Hepatocyte (in vitro differentiated cells): ENCODE measurements around the gene HUWE1. TPM values are rescaled to one million over a fixed set of nuclear protein-coding genes. Genes with fewer than 3 reads are reported as not detected.

Source experiments
- DNase-seq: peaks from one replicate; pipeline ENCODE4 v3.0.0-alpha.2; 2016; ENCODE audit warnings: low spot score
- H2AFZ ChIP-seq: fragments of 200-600 bp; sonication (generic); 2 replicates; pipeline ENCODE4 v1.6.0; 2016; ENCODE audit warnings: antibody characterized with exemption, mild to moderate bottlenecking
- H3K27ac ChIP-seq: fragments of 200-600 bp; sonication (generic); 2 replicates; pipeline ENCODE4 v1.5.1; 2016; ENCODE audit warnings: mild to moderate bottlenecking
- H3K27me3 ChIP-seq: fragments of 200-600 bp; sonication (generic); 2 replicates; pipeline ENCODE4 v1.6.1; 2016
- H3K36me3 ChIP-seq: fragments of 200-600 bp; sonication (generic); replicated peaks from 2 replicates; pipeline ENCODE4 v1.5.1; 2016; ENCODE audit warnings: low read depth; ENCODE audit not compliant: insufficient read depth
- H3K4me1 ChIP-seq: fragments of 200-600 bp; sonication (generic); 2 replicates; pipeline ENCODE4 v1.5.1; 2016; ENCODE audit warnings: mild to moderate bottlenecking, moderate library complexity; ENCODE audit not compliant: insufficient read depth
- H3K4me2 ChIP-seq: fragments of 200-600 bp; sonication (generic); 2 replicates; pipeline ENCODE4 v1.6.0; 2016
- H3K4me3 ChIP-seq: fragments of 200-600 bp; sonication (generic); 2 replicates; pipeline ENCODE4 v1.5.1; 2016; ENCODE audit warnings: mild to moderate bottlenecking
- H3K79me2 ChIP-seq: fragments of 200-600 bp; sonication (generic); 2 replicates; pipeline ENCODE4 v1.6.0; 2017; ENCODE audit warnings: mild to moderate bottlenecking
- H3K9me2 ChIP-seq: fragments of 200-600 bp; sonication (generic); replicated peaks from 2 replicates; pipeline ENCODE4 v1.6.0; 2017; ENCODE audit warnings: mild to moderate bottlenecking; ENCODE audit not compliant: insufficient read depth
- H3K9me3 ChIP-seq: fragments of 200-600 bp; sonication (generic); 2 replicates; pipeline ENCODE4 v1.5.1; 2016; ENCODE audit warnings: low read depth, mild to moderate bottlenecking
- H4K20me1 ChIP-seq: fragments of 200-600 bp; sonication (generic); 2 replicates; pipeline ENCODE4 v1.6.0; 2016; ENCODE audit warnings: mild to moderate bottlenecking; ENCODE audit not compliant: insufficient read depth, poor library complexity, severe bottlenecking
- CTCF ChIP-seq: fragments of 200-600 bp; sonication (generic); IDR thresholded peaks from 2 replicates; pipeline ENCODE4 v1.5.1; 2016; ENCODE audit warnings: antibody characterized with exemption, mild to moderate bottlenecking; ENCODE audit not compliant: poor library complexity
- EZH2 ChIP-seq: fragments of 200-600 bp; sonication (generic); IDR thresholded peaks from 2 replicates; pipeline ENCODE4 v1.6.1; 2016; ENCODE audit warnings: antibody characterized with exemption, mild to moderate bottlenecking, borderline replicate concordance
- EZH2phosphoT487 ChIP-seq: fragments of 200-600 bp; sonication (generic); IDR thresholded peaks from one replicate; pipeline ENCODE4 v1.6.1; 2018; ENCODE audit warnings: antibody characterized with exemption, mild to moderate bottlenecking, low read depth, moderate library complexity; ENCODE audit not compliant: unreplicated experiment, severe bottlenecking
- WGBS: methylation state at CpG from one replicate; pipeline ENCODE4 v1.1.6; 2016; ENCODE audit warnings: low lambda C conversion rate; ENCODE audit errors: missing lambda C conversion rate; 5-methylcytosine and 5-hydroxymethylcytosine counted together
- polyA plus RNA-seq: library from polyadenylated mRNA; unstranded; fragments of >200 nt; fragmentation: Nextera tagmentation; extraction: Ambion mirVana; gene quantifications from 2 replicates; pipeline ENCODE4 v1.2.1, GENCODE V29; 2016
- total RNA-seq: library from RNA; depleted of rRNA; stranded (reverse); fragments of >200 nt; gene quantifications from 2 replicates; pipeline ENCODE4 v1.2.3, GENCODE V29; 2014

HUWE1 gene
- total and polyA plus RNA-seq, 2 experiments from 2014 or later = 39.2 to 104 TPM

DNA sequence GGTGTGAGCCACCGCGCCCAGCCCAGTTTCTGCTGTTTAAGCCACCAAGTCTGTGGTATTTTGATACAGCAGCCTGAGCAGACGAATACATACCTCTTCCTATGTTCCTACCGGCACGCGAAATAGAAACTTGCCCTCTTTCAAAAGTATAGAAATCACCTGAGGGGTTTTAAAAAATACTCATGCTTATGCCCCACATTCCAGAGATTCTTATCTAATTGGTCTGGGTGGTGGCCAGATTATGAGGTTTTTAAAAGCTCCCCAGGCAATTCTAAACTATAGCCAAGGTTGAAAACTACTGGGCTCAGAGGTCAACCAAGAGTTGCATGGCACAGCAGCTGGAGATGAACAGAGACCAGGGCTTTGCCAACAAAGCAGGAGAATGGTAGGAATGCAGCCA is 24.9 kb upstream of the HUWE1 start:
- Histone ChIP-seq H3K4me1 (no peaks in the 10 kb centered on the region), H3K4me3 (no peak overlapping the region), H3K9me3 (no peaks in the 10 kb centered on the region), H2AFZ (no peak overlapping the region), H3K36me3 (no peaks in the 10 kb centered on the region), H4K20me1 (no peaks in the 10 kb centered on the region), H3K79me2 (no peaks in the 10 kb centered on the region), H3K9me2 (no peaks in the 10 kb centered on the region), H3K27me3 (no peaks in the 10 kb centered on the region), H3K27ac (no peak overlapping the region), H3K4me2 (no peak overlapping the region)
- WGBS = 87% methylated on average over 6 of the region's 6 CpGs
- TF ChIP-seq CTCF (no peak), EZH2 (no peak), EZH2phosphoT487 (no peak)
- no peak for DNase-seq

DNA sequence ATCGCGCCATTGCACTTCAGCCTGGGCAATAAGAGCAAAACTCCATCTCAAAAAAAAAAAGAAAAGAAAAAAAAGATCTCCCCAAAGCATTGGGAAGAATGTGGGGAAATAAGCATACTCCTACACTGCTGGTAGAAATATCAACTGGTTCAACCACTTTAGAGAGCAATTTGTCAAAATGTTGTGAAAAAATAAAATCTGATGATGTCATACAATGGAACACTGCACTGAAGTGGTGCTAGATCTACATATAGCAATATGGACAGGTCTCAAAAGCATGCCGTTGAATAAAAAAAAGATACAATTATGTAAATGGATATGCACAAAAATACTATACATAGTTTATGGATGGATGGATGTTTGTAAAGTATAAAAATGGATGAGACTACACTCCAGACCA is 18.3 kb upstream of the HUWE1 start:
- Histone ChIP-seq H3K4me1 (no peaks in the 10 kb centered on the region), H3K9me2 (no peaks in the 10 kb centered on the region), H3K27ac (no peak overlapping the region), H2AFZ (no peak overlapping the region), H4K20me1 (no peaks in the 10 kb centered on the region), H3K27me3 (no peaks in the 10 kb centered on the region), H3K79me2 (no peaks in the 10 kb centered on the region), H3K9me3 (no peaks in the 10 kb centered on the region), H3K4me3 (no peak overlapping the region), H3K4me2 (no peak overlapping the region), H3K36me3 (no peaks in the 10 kb centered on the region)
- no peak for TF ChIP-seq EZH2
- 94% methylated on average over 3 of the region's 3 CpGs for WGBS
- DNase-seq = no peak

DNA sequence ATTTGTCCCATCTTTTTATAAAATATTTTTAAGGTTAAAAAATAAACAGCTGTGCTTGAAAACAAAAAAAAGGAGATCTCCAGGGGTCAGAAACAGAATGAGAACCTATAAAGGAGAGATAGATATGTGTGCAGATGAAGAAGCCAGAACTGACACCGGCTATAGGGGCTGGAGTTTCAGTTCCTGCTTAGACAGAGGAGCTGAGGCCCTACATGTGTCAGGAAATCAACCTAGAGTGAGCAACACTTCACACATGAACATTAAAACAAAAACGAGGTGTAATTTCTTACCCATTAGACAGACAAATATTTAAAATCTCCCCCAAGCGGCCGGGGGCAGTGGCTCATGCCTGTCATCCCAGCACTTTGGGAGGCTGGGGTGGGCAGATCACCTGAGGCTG is 17.8 kb upstream of the HUWE1 start:
- Histone ChIP-seq H3K27ac (no peak overlapping the region), H3K27me3 (no peaks in the 10 kb centered on the region), H3K4me3 (no peak overlapping the region), H3K79me2 (no peaks in the 10 kb centered on the region), H3K4me1 (no peaks in the 10 kb centered on the region), H3K9me3 (no peaks in the 10 kb centered on the region), H3K4me2 (no peak overlapping the region), H2AFZ (no peak overlapping the region), H3K36me3 (no peaks in the 10 kb centered on the region), H3K9me2 (no peaks in the 10 kb centered on the region), H4K20me1 (no peaks in the 10 kb centered on the region)
- no peak for DNase-seq
- TF ChIP-seq EZH2phosphoT487 = no peak
- TF ChIP-seq EZH2 = no peak
- no peak for TF ChIP-seq CTCF
- 82% methylated on average over 4 of the region's 4 CpGs for WGBS

DNA sequence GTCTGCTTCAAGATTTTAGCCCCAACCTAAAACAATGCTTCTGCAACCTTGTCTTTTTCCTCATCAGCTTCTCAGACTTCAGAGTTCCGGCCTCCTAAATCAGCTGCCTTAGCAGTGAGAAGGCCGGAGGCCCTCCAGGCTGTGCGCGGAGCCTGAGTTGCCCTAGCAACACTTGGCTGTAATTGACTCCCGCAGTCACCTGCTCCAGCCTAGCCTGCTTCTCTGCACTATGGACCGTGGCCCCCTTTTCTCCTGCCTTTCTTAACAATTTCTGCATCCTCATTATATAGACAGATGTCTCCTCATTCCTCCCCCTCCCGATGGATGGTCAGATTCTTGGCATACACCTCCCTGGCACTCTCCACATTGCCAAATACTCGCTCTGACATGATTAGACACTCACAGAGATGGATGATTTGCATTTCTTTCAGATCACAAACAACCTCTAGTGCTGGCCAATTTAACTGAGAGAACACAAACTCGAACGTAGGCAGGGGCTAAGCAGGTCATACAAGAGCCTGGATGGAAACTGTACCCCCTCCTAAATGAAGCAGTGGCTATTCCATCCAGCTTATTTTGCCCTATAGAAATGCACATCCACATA is 9.5 kb upstream of the HUWE1 start:
- H3K36me3 ChIP-seq = no peaks in the 10 kb centered on the region
- no peaks in the 10 kb centered on the region for H3K9me3 ChIP-seq
- TF ChIP-seq EZH2phosphoT487 (no peak), CTCF (no peak), EZH2 (no peak)
- no peak overlapping the region for H3K27ac ChIP-seq
- no peaks in the 10 kb centered on the region for H4K20me1 ChIP-seq
- WGBS = 65% methylated on average over 10 of the region's 10 CpGs
- no peak overlapping the region for H2AFZ ChIP-seq
- H3K4me1 ChIP-seq = no peaks in the 10 kb centered on the region
- no peak overlapping the region for H3K4me3 ChIP-seq
- DNase-seq = no peak
- H3K9me2 ChIP-seq = no peaks in the 10 kb centered on the region
- H3K4me2 ChIP-seq = no peak overlapping the region
- H3K27me3 ChIP-seq = no peaks in the 10 kb centered on the region
- H3K79me2 ChIP-seq = no peaks in the 10 kb centered on the region
